HepG2 (cell line): ENCODE measurements around the gene GPLD1. TPM values are rescaled to one million over a fixed set of nuclear protein-coding genes. Genes with fewer than 3 reads are reported as not detected.

Experiments
- ATAC-seq: fragments of 200-7000 bp; cut with Tn5 transposase; 3 replicates; pipeline ENCODE4 v1.9.1; 2020; ENCODE audit warnings: mild to moderate bottlenecking, moderate library complexity
- BruUV-seq: library from RNA; stranded (reverse); fragments of 400-500 nt; replicated peaks from 2 replicates; lab custom pipeline; 2021; lab: Mats Ljungman, UMichigan
- CTCF ChIA-PET: fragments of 300-600 bp; formaldehyde crosslinking; extraction: SDS; loops from one replicate; lab custom pipeline; 2021; ENCODE audit warnings: low total read pairs, inconsistent platforms, low intra/inter-chr PET ratio; lab: Yijun Ruan, JAX
- POLR2A ChIA-PET: fragments of 350-600 bp; sonication (Branson Sonifier 250); formaldehyde crosslinking; loops from one replicate; lab custom pipeline; 2020; ENCODE audit warnings: antibody characterized with exemption, inconsistent platforms; lab: Yijun Ruan, JAX
- DNase-seq: peaks from one replicate; pipeline ENCODE4 v3.0.0-alpha.2; 2015; ENCODE audit warnings: low spot score
- FAIRE-seq: peaks from 3 replicates; lab custom pipeline; 2011; peaks lifted over from hg19 to GRCh38; lab: Jason Lieb, UNC
- H2AFZ ChIP-seq: one replicate; pipeline ENCODE4 v1.6.1; 2011; ENCODE audit warnings: low read length, inconsistent platforms
- H3K27ac ChIP-seq: fragments of 300-600 bp; 3 replicates; pipeline ENCODE4 v1.8.0; 2011; ENCODE audit warnings: mixed run types, mild to moderate bottlenecking, mixed read lengths, low read length, inconsistent platforms; ENCODE audit not compliant: insufficient read depth; ENCODE audit errors: extremely low read length
- H3K27me3 ChIP-seq, 2 experiments: fragments of 200-600 bp in 1 of 2; 2 replicates in 1 of 2; 3 replicates in 1 of 2; pipeline versions ENCODE4 v1.6.0 to v1.8.0; 2011; ENCODE audit warnings: low read length in 2 of 2, mild to moderate bottlenecking in 2 of 2, moderate library complexity in 2 of 2, inconsistent platforms in 1 of 2; ENCODE audit not compliant: insufficient read depth in 2 of 2, control insufficient read depth in 1 of 2
- H3K36me3 ChIP-seq, 2 experiments: fragments of 200-600 bp in 1 of 2; replicated peaks in 1 of 2; 2 replicates in 1 of 2; 3 replicates in 1 of 2; pipeline versions ENCODE4 v1.5.1 to v1.8.0; 2011; ENCODE audit warnings: low read length in 2 of 2, inconsistent platforms in 1 of 2; ENCODE audit not compliant: insufficient read depth in 2 of 2, control insufficient read depth in 1 of 2
- H3K4me1 ChIP-seq: 2 replicates; pipeline ENCODE4 v1.5.1; 2012; ENCODE audit warnings: low read length, inconsistent platforms; ENCODE audit not compliant: insufficient read depth
- H3K4me2 ChIP-seq: 2 replicates; pipeline ENCODE4 v1.6.0; 2011; ENCODE audit warnings: low read depth, low read length, inconsistent platforms
- H3K4me3 ChIP-seq, 3 experiments: fragments of 200-600 bp in 1 of 3; sonication (generic), shearing (Covaris generic) in 1 of 3; replicated peaks in 1 of 3; 2 replicates each; pipeline ENCODE4 v1.5.1; 2011 to 2016; ENCODE audit warnings: low read length in 3 of 3, inconsistent platforms in 2 of 3, low read depth in 2 of 3, mild to moderate bottlenecking in 2 of 3, control low read depth in 1 of 3, mixed read lengths in 1 of 3; ENCODE audit not compliant: insufficient read depth in 1 of 3
- H3K79me2 ChIP-seq: one replicate; pipeline ENCODE4 v1.6.1; 2011; ENCODE audit warnings: low read length, inconsistent platforms; ENCODE audit not compliant: insufficient read depth
- H3K9ac ChIP-seq: 2 replicates; pipeline ENCODE4 v1.6.0; 2011; ENCODE audit warnings: mild to moderate bottlenecking, low read depth, low read length, inconsistent platforms; ENCODE audit not compliant: insufficient read depth
- H3K9me3 ChIP-seq: 2 replicates; pipeline ENCODE4 v1.5.1; 2012; ENCODE audit warnings: mild to moderate bottlenecking, low read length
- H4K20me1 ChIP-seq: 2 replicates; pipeline ENCODE4 v1.6.0; 2011; ENCODE audit warnings: inconsistent platforms, mild to moderate bottlenecking, low read length, moderate library complexity; ENCODE audit not compliant: insufficient read depth
- CBX5 ChIP-seq: sonication (generic); formaldehyde crosslinking; IDR thresholded peaks from 2 replicates; pipeline ENCODE4 v1.4.0; 2020; ENCODE audit warnings: missing genetic modification reagents, borderline replicate concordance
- FOXC1 ChIP-seq: sonication (generic); formaldehyde crosslinking; IDR thresholded peaks from 2 replicates; pipeline ENCODE4 v1.8.0; 2022; ENCODE audit warnings: mild to moderate bottlenecking, missing genetic modification reagents, borderline replicate concordance
- GTF2F1 ChIP-seq: fragments of 150-350 bp; IDR thresholded peaks from 2 replicates; pipeline ENCODE4 v1.6.1; 2014; ENCODE audit warnings: low read length
- HNF4G ChIP-seq, 2 experiments: sonication (generic) in 1 of 2; formaldehyde crosslinking in 1 of 2; IDR thresholded peaks; 2 replicates each; pipeline versions ENCODE4 v1.4.0 to v1.6.1; 2011 to 2020; ENCODE audit warnings: borderline replicate concordance in 2 of 2, low read depth in 2 of 2, mild to moderate bottlenecking in 2 of 2, low read length in 1 of 2, missing genetic modification reagents in 1 of 2, moderate library complexity in 1 of 2
- JARID2 ChIP-seq: sonication (generic); formaldehyde crosslinking; IDR thresholded peaks from 2 replicates; pipeline ENCODE4 v1.8.1; 2023; ENCODE audit warnings: missing genetic modification reagents, inconsistent platforms; ENCODE audit not compliant: insufficient replicate concordance
- NFYC ChIP-seq: IDR thresholded peaks from 2 replicates; pipeline ENCODE4 v1.6.1; 2016; ENCODE audit warnings: missing genetic modification reagents, missing compliant biosample characterization
- REPIN1 ChIP-seq: sonication (generic); formaldehyde crosslinking; IDR thresholded peaks from 2 replicates; pipeline ENCODE4 v1.8.0; 2022; ENCODE audit warnings: missing genetic modification reagents, low read depth, mild to moderate bottlenecking, borderline replicate concordance
- SP1 ChIP-seq, 2 experiments: fragments of 450-650 bp in 1 of 2; sonication (generic) in 1 of 2; formaldehyde crosslinking in 1 of 2; IDR thresholded peaks; 2 replicates each; pipeline versions ENCODE4 v1.4.0 to v1.6.1; 2016 to 2020; ENCODE audit warnings: missing genetic modification reagents in 1 of 2
- ZBTB20 ChIP-seq: sonication (generic); formaldehyde crosslinking; IDR thresholded peaks from 2 replicates; pipeline ENCODE4 v1.8.1; 2023; ENCODE audit warnings: missing genetic modification reagents, low read depth, mild to moderate bottlenecking, borderline replicate concordance
- ZNF10 ChIP-seq: sonication (generic); formaldehyde crosslinking; IDR thresholded peaks from 2 replicates; pipeline ENCODE4 v1.4.0; 2020; ENCODE audit warnings: mild to moderate bottlenecking, low read depth, missing genetic modification reagents, borderline replicate concordance
- ZNF292 ChIP-seq: sonication (generic); formaldehyde crosslinking; IDR thresholded peaks from 2 replicates; pipeline ENCODE4 v1.8.1; 2022; ENCODE audit warnings: mild to moderate bottlenecking, low read depth, missing genetic modification reagents, borderline replicate concordance
- ZNF780A ChIP-seq: sonication (generic); formaldehyde crosslinking; IDR thresholded peaks from 2 replicates; pipeline ENCODE4 v1.8.0; 2022; ENCODE audit warnings: mild to moderate bottlenecking, missing genetic modification reagents, moderate library complexity
- WGBS: methylation state at CpG from one replicate; pipeline ENCODE4 v1.1.6; 2017; ENCODE audit warnings: low lambda C conversion rate; 5-methylcytosine and 5-hydroxymethylcytosine counted together
- in situ Hi-C: cut with HindIII; loops from 2 replicates; pipeline ENCODE4 v1.10.0; 2017; ENCODE audit warnings: low pct_unique_long_range_greater_than_20kb; ENCODE audit not compliant: extremely low pct_ligation_motif_present
- intact Hi-C: fragments of 100-400 bp; cut with micrococcal nuclease; formaldehyde crosslinking; loops from one replicate; pipeline ENCODE4 v1.10.0; 2022; ENCODE audit not compliant: unreplicated experiment
- polyA plus RNA-seq, 8 experiments: library from polyadenylated mRNA; depleted of rRNA in 3 of 8; stranded (reverse) in 7 of 8; unstranded in 1 of 8; fragments of >200 nt; fragmentation: Illumina TruSeq in 4 of 8; extraction: Trizol in 4 of 8; gene quantifications; 2 replicates each; pipeline versions ENCODE4 v1.2.1 to v1.2.3, GENCODE V29; 2011 to 2016; ENCODE audit warnings: low read depth in 4 of 8, missing spikeins in 1 of 8, mixed read lengths in 1 of 8; ENCODE audit not compliant: insufficient read depth in 1 of 8
- total RNA-seq, 5 experiments: library from RNA; depleted of rRNA; stranded (reverse); fragments of >200 nt; fragmentation: Illumina TruSeq; extraction: Trizol; gene quantifications; 2 replicates each; pipeline ENCODE4 v1.2.3, GENCODE V29; 2016; ENCODE audit warnings: low read depth in 1 of 5

GPLD1 gene
- total and polyA plus RNA-seq, 2 of the 13 experiments (the other 11 are each of a cell fraction or from before 2014, with no cell fraction given), result 6.2 to 7.6 TPM

- TF ChIP-seq REPIN1 (CRISPR knock-in tag) (no peak), GTF2F1 (no peak), ZNF780A (no peak), JARID2 (CRISPR knock-in tag) (no peak)
Observed at GRCh38 chr6:24454452-24454851, 34.9 kb downstream of the GPLD1 start (continued).

GRCh38 chr6:24453921-24454320, 35.5 kb downstream of the GPLD1 start:
- Histone ChIP-seq H3K4me1 (peaks cover 12% of the 10 kb centered on the region), H3K9me3 (no peaks in the 10 kb centered on the region), H2AFZ (no peak overlapping the region), H4K20me1 (no peaks in the 10 kb centered on the region), H3K27ac (no peak overlapping the region), H3K4me2 (no peak overlapping the region), H3K27me3 (no peaks in the 10 kb centered on the region), H3K9ac (no peak overlapping the region), H3K79me2 (no peaks in the 10 kb centered on the region), H3K36me3 (no peaks in the 10 kb centered on the region), H3K4me3 (no peak overlapping the region)
- DNase-seq (no peak), ATAC-seq (no peak), FAIRE-seq (no peak)
- ChIA-PET CTCF (no interaction called here), POLR2A (no interaction called here)
- TF ChIP-seq ZBTB20 (CRISPR knock-in tag) (no peak), CBX5 (CRISPR knock-in tag) (no peak), SP1 (IDR thresholded peaks at IDR 0.05) (no peak), SP1 (CRISPR knock-in tag; IDR thresholded peaks at IDR 0.05) (no peak), ZNF10 (no peak), FOXC1 (CRISPR knock-in tag) (no peak), NFYC (CRISPR knock-in tag) (no peak), ZNF292 (no peak), HNF4G (IDR thresholded peaks at IDR 0.05; ENCODE audit: borderline replicate concordance, low read depth, low read length) (no peak), HNF4G (CRISPR knock-in tag; IDR thresholded peaks at IDR 0.05; ENCODE audit: borderline replicate concordance, low read depth) (no peak)
- intact Hi-C loops (no loop called here), in situ Hi-C loops (no loop called here)
- WGBS, result 92% methylated on average over 10 of the region's 10 CpGs
- no TSS peak for BruUV-seq
